ENCODE measurements around the gene BEGAIN. TPM values are rescaled to one million over a fixed set of nuclear protein-coding genes. Genes with fewer than 3 reads are reported as not detected.

Gene BEGAIN
- total and polyA plus RNA-seq, 11 donors: 0.14 to 2.8 (median 0.75) TPM

GRCh38 chr14:100603341-100604120 is 16.3 kb upstream of the BEGAIN start:
- H3K27ac ChIP-seq: no peak overlapping the region
- no peak overlapping the region for H3K4me3 ChIP-seq
- TF ChIP-seq CTCF (IDR thresholded peaks at IDR 0.05) (no peak), POLR2A (IDR thresholded peaks at IDR 0.05) (no peak)
- peaks cover 0 to 21% (median 5%) of the 10 kb centered on the region in 12 donors for H3K9me3 ChIP-seq
- peaks cover 0 to 39% (median 7%) of the 10 kb centered on the region in 9 donors for H3K27me3 ChIP-seq
- DNase-seq: peak in 2 of 5 donors; percentile 39 to 41
- peak in 1 of 4 donors; percentile 47 for ATAC-seq
- H3K36me3 ChIP-seq: no peaks in the 10 kb centered on the region
- intact Hi-C loops (cut with DNase I): no loop called here
- no peaks in the 10 kb centered on the region for H3K4me1 ChIP-seq
- 65 to 73% (median 70%) methylated on average over 17 to 18 of the region's 18 CpGs for WGBS, 4 donors

- WGBS, 4 donors: 61 to 69% (median 63%) methylated on average over 7 of the region's 7 CpGs
- H3K4me3 ChIP-seq: no peak overlapping the region
- TF ChIP-seq POLR2A (IDR thresholded peaks at IDR 0.05): no peak
- no peak for TF ChIP-seq CTCF (IDR thresholded peaks at IDR 0.05)
- no peaks in the 10 kb centered on the region for H3K36me3 ChIP-seq
- ATAC-seq (no peak), DNase-seq (peak in 2 of 5 donors; percentile 2 to 5)
- H3K27ac ChIP-seq: no peak overlapping the region
- H3K27me3 ChIP-seq: peaks cover 0 to 40% (median 9%) of the 10 kb centered on the region in 9 donors
- intact Hi-C loops (cut with DNase I): no loop called here
- H3K4me1 ChIP-seq: no peaks in the 10 kb centered on the region
- peaks cover 0 to 21% (median 5%) of the 10 kb centered on the region in 12 donors for H3K9me3 ChIP-seq
Measured at GRCh38 chr14:100602621-100603230, 15.5 kb upstream of the BEGAIN start.

GRCh38 chr14:100601914-100602313 is 14.7 kb upstream of the BEGAIN start:
- intact Hi-C loops (cut with DNase I): no loop called here
- no peak for DNase-seq
- Histone ChIP-seq H3K27me3 (peaks cover 0 to 39% (median 6%) of the 10 kb centered on the region in 9 donors), H3K9me3 (peaks cover 0 to 21% (median 5%) of the 10 kb centered on the region in 12 donors), H3K4me1 (no peaks in the 10 kb centered on the region), H3K27ac (no peak overlapping the region), H3K36me3 (no peaks in the 10 kb centered on the region), H3K4me3 (no peak overlapping the region)
- ATAC-seq: no peak
- 79 to 83% (median 82%) methylated on average over 4 of the region's 4 CpGs for WGBS, 4 donors
- TF ChIP-seq CTCF (IDR thresholded peaks at IDR 0.05) (no peak), POLR2A (IDR thresholded peaks at IDR 0.05) (no peak)

GRCh38 chr14:100601064-100601463 is 13.8 kb upstream of the BEGAIN start:
- H3K4me1 ChIP-seq: no peaks in the 10 kb centered on the region
- H3K4me3 ChIP-seq: no peak overlapping the region
- TF ChIP-seq CTCF (IDR thresholded peaks at IDR 0.05) (no peak), POLR2A (IDR thresholded peaks at IDR 0.05) (no peak)
- DNase-seq (no peak), ATAC-seq (no peak)
- no peak overlapping the region for H3K27ac ChIP-seq
- peaks cover 0 to 21% (median 5%) of the 10 kb centered on the region in 12 donors for H3K9me3 ChIP-seq
- H3K27me3 ChIP-seq: peaks cover 0 to 39% (median 11%) of the 10 kb centered on the region in 9 donors
- intact Hi-C loops (cut with DNase I): no loop called here
- H3K36me3 ChIP-seq: no peaks in the 10 kb centered on the region
- WGBS, 4 donors: 73 to 89% (median 79%) methylated on average over 2 of the region's 2 CpGs

Data from heart left ventricle (tissue), 16 donors.